ENCODE data around the gene ZNF689. TPM values are rescaled to one million over a fixed set of nuclear protein-coding genes. Genes with fewer than 3 reads are reported as not detected.

The ZNF689 gene
- total and polyA plus RNA-seq, 8 donors: 2.9 to 6.1 (median 4.8) TPM

GRCh38 chr16:30628628-30629540 is 18.7 kb upstream of the ZNF689 start:
- no peaks in the 10 kb centered on the region for H3K4me1 ChIP-seq
- intact Hi-C loops (cut with DNase I): loop anchor here in 1 of 3 donors (10.0 kb wide), 1 partner anchor 184 kb away; the partner anchor contains the start of gene SEPHS2
- no peaks in the 10 kb centered on the region for H3K27me3 ChIP-seq
- H3K36me3 ChIP-seq: no peaks in the 10 kb centered on the region
- WGBS, 2 donors: 37 to 38% methylated on average over 18 of the region's 18 CpGs
- peak; percentile 69 to 88 (median 84) for TF ChIP-seq CTCF (IDR thresholded peaks at IDR 0.05)
- H3K4me3 ChIP-seq: peak overlapping the region in 1 of 4 donors; percentile 8
- peak overlapping the region in 1 of 4 donors; percentile 19 for H3K27ac ChIP-seq
- ATAC-seq (peak; percentile 89 to 99 (median 96)), DNase-seq (peak; percentile 74 to 97 (median 88)), FAIRE-seq (no peak)
- H3K9me3 ChIP-seq: no peaks in the 10 kb centered on the region

- intact Hi-C loops (cut with DNase I): loop anchor here in 1 of 3 donors (10.0 kb wide), 1 partner anchor 181 kb away; the partner anchor contains the start of gene SEPHS2
- TF ChIP-seq CTCF (IDR thresholded peaks at IDR 0.05): no peak
- no peaks in the 10 kb centered on the region for H3K36me3 ChIP-seq
- H3K4me3 ChIP-seq: no peak overlapping the region
- H3K9me3 ChIP-seq: no peaks in the 10 kb centered on the region
- H3K27ac ChIP-seq: no peak overlapping the region
- 84 to 89% methylated on average over 9 of the region's 9 CpGs for WGBS, 2 donors
- DNase-seq (no peak), ATAC-seq (no peak), FAIRE-seq (no peak)
- H3K27me3 ChIP-seq: no peaks in the 10 kb centered on the region
- H3K4me1 ChIP-seq: no peaks in the 10 kb centered on the region
These were observed 16.0 kb upstream of the ZNF689 start for GRCh38 chr16:30626236-30626635.

- Histone ChIP-seq H3K4me1 (no peaks in the 10 kb centered on the region), H3K9me3 (no peaks in the 10 kb centered on the region), H3K36me3 (no peaks in the 10 kb centered on the region), H3K4me3 (no peak overlapping the region), H3K27me3 (no peaks in the 10 kb centered on the region), H3K27ac (no peak overlapping the region)
- intact Hi-C loops (cut with DNase I): loop anchor here in 1 of 3 donors (10.0 kb wide), 1 partner anchor 179 kb away; the partner anchor contains the start of gene SEPHS2
- 76 to 82% methylated on average over 11 of the region's 11 CpGs for WGBS, 2 donors
- ATAC-seq (no peak), FAIRE-seq (no peak), DNase-seq (no peak)
- TF ChIP-seq CTCF (IDR thresholded peaks at IDR 0.05): no peak
These were observed 13.5 kb upstream of the ZNF689 start for GRCh38 chr16:30623536-30624283.

- no peak overlapping the region for H3K27ac ChIP-seq
- H3K4me1 ChIP-seq: no peaks in the 10 kb centered on the region
- no peak overlapping the region for H3K4me3 ChIP-seq
- DNase-seq (no peak), FAIRE-seq (no peak), ATAC-seq (no peak)
- no peaks in the 10 kb centered on the region for H3K36me3 ChIP-seq
- no peak for TF ChIP-seq CTCF (IDR thresholded peaks at IDR 0.05)
- intact Hi-C loops (cut with DNase I): loop anchor here in 1 of 3 donors (10.0 kb wide), 1 partner anchor 178 kb away; the partner anchor contains the start of gene SEPHS2
- no peaks in the 10 kb centered on the region for H3K27me3 ChIP-seq
- no peaks in the 10 kb centered on the region for H3K9me3 ChIP-seq
- 40 to 47% methylated on average over 10 of the region's 10 CpGs for WGBS, 2 donors
These were observed 12.4 kb upstream of the ZNF689 start for GRCh38 chr16:30622455-30623032.
